ENCODE data around the gene ADPRH.

DNA sequence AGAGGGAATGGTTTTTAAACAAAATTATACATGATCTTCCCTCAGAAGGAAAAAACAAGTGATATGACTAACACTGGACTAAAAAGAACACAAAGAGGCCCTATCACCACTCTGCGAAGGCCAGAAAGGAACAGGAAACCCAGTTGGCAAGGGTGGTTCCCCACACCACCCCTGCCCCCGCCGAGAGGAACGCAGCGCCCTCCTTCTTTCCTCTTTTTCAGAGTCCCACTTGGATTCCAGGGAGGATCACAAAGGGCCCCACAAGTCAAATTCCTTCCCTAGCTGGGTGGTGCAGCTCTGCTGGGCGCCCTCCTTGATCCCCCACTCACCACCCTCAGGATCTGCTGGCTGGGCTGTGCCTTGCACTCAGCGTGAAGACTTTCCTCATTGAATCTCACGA, 48.2 kb downstream of the ADPRH start:
- TF ChIP-seq, protein P1, sequence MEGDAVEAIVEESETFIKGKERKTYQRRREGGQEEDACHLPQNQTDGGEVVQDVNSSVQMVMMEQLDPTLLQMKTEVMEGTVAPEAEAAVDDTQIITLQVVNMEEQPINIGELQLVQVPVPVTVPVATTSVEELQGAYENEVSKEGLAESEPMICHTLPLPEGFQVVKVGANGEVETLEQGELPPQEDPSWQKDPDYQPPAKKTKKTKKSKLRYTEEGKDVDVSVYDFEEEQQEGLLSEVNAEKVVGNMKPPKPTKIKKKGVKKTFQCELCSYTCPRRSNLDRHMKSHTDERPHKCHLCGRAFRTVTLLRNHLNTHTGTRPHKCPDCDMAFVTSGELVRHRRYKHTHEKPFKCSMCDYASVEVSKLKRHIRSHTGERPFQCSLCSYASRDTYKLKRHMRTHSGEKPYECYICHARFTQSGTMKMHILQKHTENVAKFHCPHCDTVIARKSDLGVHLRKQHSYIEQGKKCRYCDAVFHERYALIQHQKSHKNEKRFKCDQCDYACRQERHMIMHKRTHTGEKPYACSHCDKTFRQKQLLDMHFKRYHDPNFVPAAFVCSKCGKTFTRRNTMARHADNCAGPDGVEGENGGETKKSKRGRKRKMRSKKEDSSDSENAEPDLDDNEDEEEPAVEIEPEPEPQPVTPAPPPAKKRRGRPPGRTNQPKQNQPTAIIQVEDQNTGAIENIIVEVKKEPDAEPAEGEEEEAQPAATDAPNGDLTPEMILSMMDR (IDR thresholded peaks at IDR 0.05; ENCODE audit: low read depth, low read length), result peak; percentile 19; the same call in 1 of the 2 replicates
- TF ChIP-seq EZH2phosphoT487 (IDR thresholded peaks at IDR 0.05; ENCODE audit: low read depth), result no peak

Data from OCI-LY3 (cell line).